Ascending aorta (tissue), 2 donors: ENCODE measurements around the gene SMURF2. TPM values are rescaled to one million over a fixed set of nuclear protein-coding genes. Genes with fewer than 3 reads are reported as not detected.
"Not testable (repeated sequence)": the region's sequence is repeated elsewhere in the genome, so short reads cannot be mapped to it uniquely, and the experiment has no call there.

ENCODE experiments used
- DNase-seq, 2 donors: peaks; one replicate each; pipeline ENCODE4 v3.0.0-alpha.2; 2019; ENCODE audit warnings: low spot score in 2 of 2
- H3K27ac ChIP-seq, 2 donors: fragments of 200-600 bp; sonication (generic); one replicate each; pipeline ENCODE4 v1.5.1; 2016 to 2017; ENCODE audit warnings: mild to moderate bottlenecking in 1 of 2
- H3K27me3 ChIP-seq: fragments of 200-600 bp; sonication (generic); one replicate; pipeline ENCODE4 v1.5.1; 2017
- H3K36me3 ChIP-seq, 2 donors: fragments of 200-600 bp; sonication (generic); one replicate each; pipeline ENCODE4 v1.5.1; 2016
- H3K4me1 ChIP-seq, 2 donors: fragments of 200-600 bp; sonication (generic); one replicate each; pipeline ENCODE4 v1.5.1; 2016 to 2017; ENCODE audit warnings: mild to moderate bottlenecking in 1 of 2
- H3K4me3 ChIP-seq, 2 donors: fragments of 200-600 bp; sonication (generic); one replicate each; pipeline ENCODE4 v1.5.1; 2016 to 2017; ENCODE audit warnings: mild to moderate bottlenecking in 1 of 2
- H3K9me3 ChIP-seq, 2 donors: fragments of 200-600 bp; sonication (generic); one replicate each; pipeline ENCODE4 v1.5.1; 2016
- CTCF ChIP-seq, 3 experiments: fragments of 200-600 bp in 2 of 3; fragments of 450-650 bp in 1 of 3; sonication (generic) in 2 of 3; IDR thresholded peaks; one replicate each; pipeline ENCODE4 v1.5.1; 2016 to 2019; ENCODE audit warnings: antibody characterized with exemption in 3 of 3, mild to moderate bottlenecking in 1 of 3, moderate library complexity in 1 of 3
- intact Hi-C: fragments of 100-400 bp; cut with DNase I; formaldehyde crosslinking; loops from one replicate; pipeline ENCODE4 v1.15.1; 2023
- total RNA-seq: library from RNA; depleted of rRNA; stranded (reverse); fragments of >200 nt; gene quantifications from one replicate; pipeline ENCODE4 v1.1.0, GENCODE V29; 2016

The SMURF2 gene
- total RNA-seq, 1 donor from 2014 or later: 17.6 TPM

- H3K4me3 ChIP-seq: no peak overlapping the region
- no peaks in the 10 kb centered on the region for H3K27me3 ChIP-seq
- H3K9me3 ChIP-seq: no peaks in the 10 kb centered on the region
- TF ChIP-seq CTCF (IDR thresholded peaks at IDR 0.05): no peak
- no peak overlapping the region for H3K27ac ChIP-seq
- H3K36me3 ChIP-seq: peaks cover 33 to 76% of the 10 kb centered on the region in 2 donors
- H3K4me1 ChIP-seq: no peaks in the 10 kb centered on the region
- intact Hi-C loops: no loop called here
- no peak for DNase-seq
Measured at GRCh38 chr17:64580384-64581315, 81.5 kb downstream of the SMURF2 start.

GRCh38 chr17:64579917-64580316 lies 82.2 kb downstream of the SMURF2 start:
- Histone ChIP-seq H3K27me3 (no peaks in the 10 kb centered on the region), H3K9me3 (no peaks in the 10 kb centered on the region), H3K36me3 (peaks cover 33 to 76% of the 10 kb centered on the region in 2 donors), H3K4me1 (no peaks in the 10 kb centered on the region), H3K27ac (no peak overlapping the region), H3K4me3 (no peak overlapping the region)
- no peak for DNase-seq
- no peak for TF ChIP-seq CTCF (IDR thresholded peaks at IDR 0.05)
- intact Hi-C loops: no loop called here

- intact Hi-C loops, H3K9me3 ChIP-seq, H3K4me1 ChIP-seq, DNase-seq, H3K27me3 ChIP-seq, H3K27ac ChIP-seq, H3K4me3 ChIP-seq: not testable (repeated sequence)
- peaks cover 25 to 56% of the 10 kb centered on the region in 2 donors for H3K36me3 ChIP-seq
Measured at GRCh38 chr17:64577025-64577424, 85.1 kb downstream of the SMURF2 start.

- Histone ChIP-seq H3K27ac (no peak overlapping the region), H3K36me3 (peaks cover 30 to 55% of the 10 kb centered on the region in 2 donors), H3K27me3 (no peaks in the 10 kb centered on the region), H3K4me3 (no peak overlapping the region), H3K4me1 (no peaks in the 10 kb centered on the region), H3K9me3 (no peaks in the 10 kb centered on the region)
- TF ChIP-seq CTCF (IDR thresholded peaks at IDR 0.05): no peak
- intact Hi-C loops: no loop called here
- no peak for DNase-seq
Measured at GRCh38 chr17:64575431-64575830, 86.7 kb downstream of the SMURF2 start.

- Histone ChIP-seq H3K4me3 (no peak overlapping the region), H3K9me3 (no peaks in the 10 kb centered on the region), H3K4me1 (no peaks in the 10 kb centered on the region), H3K36me3 (peaks cover 27 to 51% of the 10 kb centered on the region in 2 donors), H3K27me3 (no peaks in the 10 kb centered on the region), H3K27ac (no peak overlapping the region)
- TF ChIP-seq CTCF (IDR thresholded peaks at IDR 0.05): no peak
- DNase-seq: no peak
- intact Hi-C loops: no loop called here
Measured at GRCh38 chr17:64574646-64575045, 87.5 kb downstream of the SMURF2 start.

- H3K4me1 ChIP-seq: no peaks in the 10 kb centered on the region
- TF ChIP-seq CTCF (IDR thresholded peaks at IDR 0.05): no peak
- H3K27ac ChIP-seq: no peak overlapping the region
- no peak overlapping the region for H3K4me3 ChIP-seq
- no peaks in the 10 kb centered on the region for H3K9me3 ChIP-seq
- intact Hi-C loops: no loop called here
- peaks cover 35 to 47% of the 10 kb centered on the region in 2 donors for H3K36me3 ChIP-seq
- no peaks in the 10 kb centered on the region for H3K27me3 ChIP-seq
- no peak for DNase-seq
Measured at GRCh38 chr17:64573214-64573613, 88.9 kb downstream of the SMURF2 start.
